H1 (cell line): ENCODE data around the gene CD46. TPM values are rescaled to one million over a fixed set of nuclear protein-coding genes. Genes with fewer than 3 reads are reported as not detected.

Experiments
- BRCA1 ChIP-seq: IDR thresholded peaks from 2 replicates; pipeline ENCODE4 v1.6.1; 2012; ENCODE audit warnings: low read depth, low read length, improper control_type of control experiment
- CEBPB ChIP-seq: IDR thresholded peaks from 2 replicates; pipeline ENCODE4 v1.6.1; 2012; ENCODE audit warnings: low read depth, low read length
- CHD1 ChIP-seq: IDR thresholded peaks from 2 replicates; pipeline ENCODE4 v1.6.1; 2012; ENCODE audit warnings: low read depth, low read length, improper control_type of control experiment
- MAX ChIP-seq: IDR thresholded peaks from 2 replicates; pipeline ENCODE4 v1.6.1; 2012; ENCODE audit warnings: inconsistent platforms
- NANOG ChIP-seq: IDR thresholded peaks from 2 replicates; pipeline ENCODE4 v1.6.1; 2011; ENCODE audit warnings: low read length, low read depth, mild to moderate bottlenecking, inconsistent platforms; ENCODE audit not compliant: insufficient read depth, poor library complexity, severe bottlenecking
- RBBP5 ChIP-seq: IDR thresholded peaks from 2 replicates; pipeline ENCODE4 v1.7.1; 2012; ENCODE audit warnings: low read depth, mild to moderate bottlenecking, inconsistent platforms, low read length, moderate library complexity, borderline replicate concordance
- SIX5 ChIP-seq: IDR thresholded peaks from 2 replicates; pipeline ENCODE4 v1.6.1; 2011; ENCODE audit warnings: mild to moderate bottlenecking, low read depth, low read length
- SUZ12 ChIP-seq: fragments of 200-600 bp; sonication (generic); IDR thresholded peaks from 2 replicates; pipeline ENCODE4 v1.6.1; 2012; ENCODE audit warnings: mild to moderate bottlenecking, inconsistent platforms, low read length, moderate library complexity, mixed read lengths
- TAF1 ChIP-seq: IDR thresholded peaks from 2 replicates; pipeline ENCODE4 v1.6.1; 2011; ENCODE audit warnings: mild to moderate bottlenecking, low read depth, low read length
- TCF12 ChIP-seq: IDR thresholded peaks from 2 replicates; pipeline ENCODE4 v1.6.1; 2011; ENCODE audit warnings: low read depth, mild to moderate bottlenecking, low read length
- TEAD4 ChIP-seq: IDR thresholded peaks from 2 replicates; pipeline ENCODE4 v1.6.1; 2012; ENCODE audit warnings: low read depth, low read length, inconsistent platforms, mixed read lengths
- polyA plus RNA-seq, 7 experiments: library from polyadenylated mRNA; depleted of rRNA in 3 of 7; stranded (reverse) in 5 of 7; unstranded in 2 of 7; fragments of >200 nt in 5 of 7; fragments of 200-250 nt in 2 of 7; gene quantifications; 1 replicate in 5 of 7; 2 replicates in 1 of 7; 4 replicates in 1 of 7; pipeline versions ENCODE4 v1.2.1 to v1.2.3, GENCODE V29; 2011 to 2013; ENCODE audit warnings: missing spikeins in 2 of 7, mixed read lengths in 2 of 7
- total RNA-seq: library from RNA; stranded (reverse); fragmentation: NEBNext Ultra II Directional; extraction: Animal tissue kit (Norgen Biotek cat#: 25700); gene quantifications from 2 replicates; pipeline ENCODE4 v1.2.1, GENCODE V29; 2021

Gene CD46
- total and polyA plus RNA-seq, 2 of the 8 experiments (the other 6 are each of a cell fraction or from before 2014, with no cell fraction given): 60.9 to 113 TPM

DNA sequence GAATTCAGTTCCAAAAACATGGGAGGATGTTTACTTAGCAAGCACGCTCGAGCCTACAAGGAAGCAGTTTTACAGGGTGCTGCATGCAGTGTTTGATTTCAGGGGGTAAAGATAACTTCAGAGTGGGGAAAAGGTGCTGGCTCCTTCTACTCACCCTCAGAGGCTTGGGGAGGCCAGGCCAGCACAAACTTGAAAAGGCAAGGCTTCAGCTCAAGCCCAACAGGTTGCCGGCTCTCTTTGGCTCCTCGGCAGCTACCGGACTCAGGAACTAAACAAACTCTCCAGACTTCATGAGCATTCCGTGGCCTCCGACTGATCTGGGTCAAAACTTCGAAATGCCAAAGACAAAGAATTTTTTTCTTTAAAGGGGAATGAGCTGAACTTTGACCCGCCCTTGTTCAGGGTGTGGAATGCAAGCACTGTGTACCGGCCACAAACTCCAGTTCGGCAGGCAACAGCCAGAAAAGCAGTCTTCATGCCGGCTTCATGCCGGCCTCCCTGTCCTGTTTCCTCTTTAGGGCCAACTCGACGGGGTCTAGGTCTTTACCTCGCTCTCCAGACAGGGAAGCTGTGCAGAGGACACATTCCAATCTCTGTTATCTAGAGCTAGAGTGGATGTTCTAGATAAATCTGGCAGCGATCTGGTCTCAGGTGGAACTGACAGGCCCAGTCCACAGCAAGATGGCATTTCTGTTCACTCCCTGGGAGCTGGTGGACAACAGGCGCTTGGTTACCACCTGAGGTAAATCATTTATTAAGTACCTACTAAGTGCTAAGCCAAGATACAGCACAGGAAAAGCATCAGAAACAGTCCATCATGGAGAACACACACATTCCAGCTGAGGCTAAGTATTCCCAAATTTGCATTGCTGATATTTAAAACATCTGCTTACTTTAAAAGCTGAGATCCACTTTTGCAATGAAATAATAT lies 75.0 kb downstream of the CD46 start (continued):
- TF ChIP-seq BRCA1 (no peak), RBBP5 (no peak), CHD1 (no peak), SIX5 (no peak), TAF1 (no peak), TEAD4 (no peak), TCF12 (no peak), CEBPB (no peak), SUZ12 (no peak), NANOG (no peak), MAX (no peak)
